ENCODE data around the gene EDEM3.

Gene EDEM3

GRCh38 chr1:184716158-184716557 lies 38.5 kb downstream of the EDEM3 start:
- H3K36me3 ChIP-seq (ENCODE audit: insufficient read depth, low read depth, low read length): peaks cover 33% of the 10 kb centered on the region
- no peaks in the 10 kb centered on the region for H3K4me1 ChIP-seq (ENCODE audit: insufficient read depth, low read length)

GRCh38 chr1:184709418-184709817 lies 45.2 kb downstream of the EDEM3 start:
- Histone ChIP-seq H3K27me3 (ENCODE audit: insufficient read depth, low read length) (no peaks in the 10 kb centered on the region), H3K9ac (ENCODE audit: low read depth, low read length) (no peak overlapping the region), H3K9me3 (ENCODE audit: insufficient read depth, low read depth, low read length) (no peaks in the 10 kb centered on the region), H3K27ac (ENCODE audit: low read length) (no peak overlapping the region), H3K36me3 (ENCODE audit: insufficient read depth, low read depth, low read length) (peaks cover 42% of the 10 kb centered on the region), H3K4me1 (ENCODE audit: insufficient read depth, low read length) (no peaks in the 10 kb centered on the region), H3K4me3 (ENCODE audit: low read length) (no peak overlapping the region)

More at GRCh38 chr1:184716158-184716557, 38.5 kb downstream of the EDEM3 start:
- Histone ChIP-seq H3K4me3 (ENCODE audit: low read length) (no peak overlapping the region), H3K9me3 (ENCODE audit: insufficient read depth, low read depth, low read length) (no peaks in the 10 kb centered on the region), H3K27me3 (ENCODE audit: insufficient read depth, low read length) (no peaks in the 10 kb centered on the region), H3K9ac (ENCODE audit: low read depth, low read length) (no peak overlapping the region), H3K27ac (ENCODE audit: low read length) (no peak overlapping the region)

- peaks cover 47% of the 10 kb centered on the region for H3K36me3 ChIP-seq (ENCODE audit: insufficient read depth, low read depth, low read length)
- H3K9me3 ChIP-seq (ENCODE audit: insufficient read depth, low read depth, low read length): no peaks in the 10 kb centered on the region
- no peaks in the 10 kb centered on the region for H3K27me3 ChIP-seq (ENCODE audit: insufficient read depth, low read length)
- no peak overlapping the region for H3K27ac ChIP-seq (ENCODE audit: low read length)
- no peak overlapping the region for H3K9ac ChIP-seq (ENCODE audit: low read depth, low read length)
- no peaks in the 10 kb centered on the region for H3K4me1 ChIP-seq (ENCODE audit: insufficient read depth, low read length)
- no peak overlapping the region for H3K4me3 ChIP-seq (ENCODE audit: low read length)
Measured at GRCh38 chr1:184708084-184708676, 46.5 kb downstream of the EDEM3 start.

GRCh38 chr1:184705271-184705670 lies 49.4 kb downstream of the EDEM3 start:
- Histone ChIP-seq H3K4me1 (ENCODE audit: insufficient read depth, low read length) (no peaks in the 10 kb centered on the region), H3K9ac (ENCODE audit: low read depth, low read length) (no peak overlapping the region), H3K36me3 (ENCODE audit: insufficient read depth, low read depth, low read length) (peaks cover 50% of the 10 kb centered on the region), H3K27me3 (ENCODE audit: insufficient read depth, low read length) (no peaks in the 10 kb centered on the region), H3K4me3 (ENCODE audit: low read length) (no peak overlapping the region), H3K27ac (ENCODE audit: low read length) (no peak overlapping the region), H3K9me3 (ENCODE audit: insufficient read depth, low read depth, low read length) (no peaks in the 10 kb centered on the region)

GRCh38 chr1:184701816-184702215 lies 52.8 kb downstream of the EDEM3 start:
- no peaks in the 10 kb centered on the region for H3K27me3 ChIP-seq (ENCODE audit: insufficient read depth, low read length)
- no peak overlapping the region for H3K9ac ChIP-seq (ENCODE audit: low read depth, low read length)
- peaks cover 9% of the 10 kb centered on the region; the same call in 1 of the 2 replicates for H3K4me1 ChIP-seq (ENCODE audit: insufficient read depth, low read length)
- H3K27ac ChIP-seq (ENCODE audit: low read length): no peak overlapping the region
- H3K9me3 ChIP-seq (ENCODE audit: insufficient read depth, low read depth, low read length): no peaks in the 10 kb centered on the region
- no peak overlapping the region for H3K4me3 ChIP-seq (ENCODE audit: low read length)
- H3K36me3 ChIP-seq (ENCODE audit: insufficient read depth, low read depth, low read length): peaks cover 29% of the 10 kb centered on the region

GRCh38 chr1:184698969-184699368 lies 55.7 kb downstream of the EDEM3 start:
- no peak overlapping the region for H3K27ac ChIP-seq (ENCODE audit: low read length)
- no peaks in the 10 kb centered on the region for H3K27me3 ChIP-seq (ENCODE audit: insufficient read depth, low read length)
- H3K36me3 ChIP-seq (ENCODE audit: insufficient read depth, low read depth, low read length): peaks cover 18% of the 10 kb centered on the region; the same call in 1 of the 2 replicates

GRCh38 chr1:184698016-184698415 lies 56.6 kb downstream of the EDEM3 start:
- Histone ChIP-seq H3K4me1 (ENCODE audit: insufficient read depth, low read length) (peaks cover 18% of the 10 kb centered on the region; the same call in 1 of the 2 replicates), H3K27me3 (ENCODE audit: insufficient read depth, low read length) (no peaks in the 10 kb centered on the region), H3K4me3 (ENCODE audit: low read length) (no peak overlapping the region), H3K9me3 (ENCODE audit: insufficient read depth, low read depth, low read length) (no peaks in the 10 kb centered on the region), H3K9ac (ENCODE audit: low read depth, low read length) (no peak overlapping the region), H3K27ac (ENCODE audit: low read length) (no peak overlapping the region), H3K36me3 (ENCODE audit: insufficient read depth, low read depth, low read length) (0 out of 2 replicates have a peak, but pooled peaks cover 13% of the 10 kb centered on the region)

More at GRCh38 chr1:184698969-184699368, 55.7 kb downstream of the EDEM3 start:
- H3K9me3 ChIP-seq (ENCODE audit: insufficient read depth, low read depth, low read length): no peaks in the 10 kb centered on the region
- H3K4me3 ChIP-seq (ENCODE audit: low read length): no peak overlapping the region
- H3K4me1 ChIP-seq (ENCODE audit: insufficient read depth, low read length): peaks cover 18% of the 10 kb centered on the region; the same call in 1 of the 2 replicates
- no peak overlapping the region for H3K9ac ChIP-seq (ENCODE audit: low read depth, low read length)

GRCh38 chr1:184696403-184696802 lies 58.3 kb downstream of the EDEM3 start:
- Histone ChIP-seq H3K27ac (ENCODE audit: low read length) (no peak overlapping the region), H3K4me3 (ENCODE audit: low read length) (no peak overlapping the region), H3K27me3 (ENCODE audit: insufficient read depth, low read length) (no peaks in the 10 kb centered on the region), H3K9me3 (ENCODE audit: insufficient read depth, low read depth, low read length) (no peaks in the 10 kb centered on the region), H3K4me1 (ENCODE audit: insufficient read depth, low read length) (peaks cover 18% of the 10 kb centered on the region; the same call in 1 of the 2 replicates), H3K36me3 (ENCODE audit: insufficient read depth, low read depth, low read length) (0 out of 2 replicates have a peak, but pooled peaks cover 4% of the 10 kb centered on the region), H3K9ac (ENCODE audit: low read depth, low read length) (no peak overlapping the region)

GRCh38 chr1:184695023-184695422 lies 59.6 kb downstream of the EDEM3 start:
- Histone ChIP-seq H3K9me3 (ENCODE audit: insufficient read depth, low read depth, low read length) (no peaks in the 10 kb centered on the region), H3K36me3 (ENCODE audit: insufficient read depth, low read depth, low read length) (no peaks in the 10 kb centered on the region), H3K27me3 (ENCODE audit: insufficient read depth, low read length) (no peaks in the 10 kb centered on the region), H3K4me1 (ENCODE audit: insufficient read depth, low read length) (peaks cover 18% of the 10 kb centered on the region; the same call in 1 of the 2 replicates), H3K27ac (ENCODE audit: low read length) (no peak overlapping the region), H3K9ac (ENCODE audit: low read depth, low read length) (no peak overlapping the region), H3K4me3 (ENCODE audit: low read length) (no peak overlapping the region)

- Histone ChIP-seq H3K27me3 (ENCODE audit: insufficient read depth, low read length) (no peaks in the 10 kb centered on the region), H3K36me3 (ENCODE audit: insufficient read depth, low read depth, low read length) (no peaks in the 10 kb centered on the region), H3K4me1 (ENCODE audit: insufficient read depth, low read length) (peaks cover 9% of the 10 kb centered on the region; the same call in 1 of the 2 replicates), H3K9ac (ENCODE audit: low read depth, low read length) (no peak overlapping the region), H3K4me3 (ENCODE audit: low read length) (no peak overlapping the region), H3K9me3 (ENCODE audit: insufficient read depth, low read depth, low read length) (no peaks in the 10 kb centered on the region), H3K27ac (ENCODE audit: low read length) (no peak overlapping the region)
Measured at GRCh38 chr1:184693011-184693410, 61.6 kb downstream of the EDEM3 start.

GRCh38 chr1:184691719-184692324 lies 62.8 kb downstream of the EDEM3 start:
- Histone ChIP-seq H3K9me3 (ENCODE audit: insufficient read depth, low read depth, low read length) (no peaks in the 10 kb centered on the region), H3K4me1 (ENCODE audit: insufficient read depth, low read length) (peaks cover 9% of the 10 kb centered on the region; the same call in 1 of the 2 replicates), H3K27me3 (ENCODE audit: insufficient read depth, low read length) (no peaks in the 10 kb centered on the region), H3K27ac (ENCODE audit: low read length) (no peak overlapping the region), H3K36me3 (ENCODE audit: insufficient read depth, low read depth, low read length) (no peaks in the 10 kb centered on the region), H3K4me3 (ENCODE audit: low read length) (no peak overlapping the region), H3K9ac (ENCODE audit: low read depth, low read length) (no peak overlapping the region)

- Histone ChIP-seq H3K9me3 (ENCODE audit: insufficient read depth, low read depth, low read length) (peaks cover 2% of the 10 kb centered on the region; the same call in 1 of the 2 replicates), H3K36me3 (ENCODE audit: insufficient read depth, low read depth, low read length) (no peaks in the 10 kb centered on the region), H3K4me1 (ENCODE audit: insufficient read depth, low read length) (peaks cover 5% of the 10 kb centered on the region; the same call in 1 of the 2 replicates), H3K27ac (ENCODE audit: low read length) (no peak overlapping the region), H3K9ac (ENCODE audit: low read depth, low read length) (no peak overlapping the region), H3K27me3 (ENCODE audit: insufficient read depth, low read length) (no peaks in the 10 kb centered on the region), H3K4me3 (ENCODE audit: low read length) (no peak overlapping the region)
Measured at GRCh38 chr1:184686540-184686939, 68.1 kb downstream of the EDEM3 start.
